Stimulated activated CD8-positive, alpha-beta memory T cell treated with anti-CD3 and anti-CD28 coated beads, Interleukin-7, amount 100 ng/mL, for 1 hour (primary cell): ENCODE measurements around the gene PRR16.

Experiments used
- DNase-seq, 2 donors: peaks; one replicate each; pipeline ENCODE4 v3.0.0-alpha.2; 2020; ENCODE audit warnings: low read depth in 2 of 2

The PRR16 gene

GRCh38 chr5:120512791-120513650 lies 48.9 kb downstream of the PRR16 start:
- no peak for DNase-seq

DNA sequence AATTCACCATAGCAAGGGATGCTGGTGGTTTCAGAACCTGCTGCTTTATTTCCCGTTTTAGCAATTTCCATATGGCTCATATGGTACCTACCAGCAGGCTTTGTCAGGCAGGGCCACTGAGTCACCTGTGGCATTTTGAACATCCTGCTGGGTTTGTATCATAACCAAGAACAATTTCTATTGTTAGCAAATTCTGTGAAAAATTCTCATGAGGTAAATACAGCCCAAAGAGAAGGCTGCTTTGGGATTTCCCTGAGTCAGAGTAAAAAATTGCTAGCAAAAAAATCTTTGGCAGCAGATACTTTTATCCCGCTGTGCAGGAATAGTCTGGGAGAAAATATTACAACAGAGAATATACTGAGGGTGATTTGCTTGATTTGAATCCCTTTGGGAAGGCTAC lies 52.7 kb downstream of the PRR16 start:
- DNase-seq: no peak

DNA sequence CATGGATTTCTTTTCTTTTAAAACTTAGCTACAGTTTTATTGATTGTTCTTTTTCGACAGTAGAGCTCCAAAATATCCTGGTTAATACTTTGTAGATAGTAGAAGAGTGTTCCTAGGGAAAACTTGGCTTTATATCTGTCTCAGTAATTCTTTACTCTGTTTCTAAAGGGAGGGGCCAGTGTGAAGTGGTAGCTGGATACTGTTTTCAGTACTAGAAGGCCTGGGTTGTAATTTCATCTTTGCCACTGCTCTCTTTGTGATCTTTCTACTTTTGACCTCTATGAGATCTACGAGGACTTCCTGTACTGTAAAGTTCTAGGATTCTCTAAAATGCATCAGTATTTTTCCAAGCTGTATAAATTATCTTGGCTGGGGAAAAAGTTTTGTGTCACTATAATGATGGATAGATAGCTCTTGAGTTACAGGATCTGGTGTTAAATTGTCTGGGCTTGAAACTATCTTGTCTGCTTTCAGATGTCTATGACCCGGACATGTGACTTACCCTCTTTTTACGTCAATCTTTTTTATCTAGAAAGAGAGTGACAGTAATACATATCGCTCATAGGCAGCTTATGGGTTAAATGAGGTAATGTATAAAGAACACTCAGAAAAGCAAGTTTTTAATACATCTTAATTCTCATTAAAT lies 53.6 kb downstream of the PRR16 start:
- DNase-seq: no peak

GRCh38 chr5:120518581-120518980 lies 54.5 kb downstream of the PRR16 start:
- DNase-seq: no peak

- DNase-seq: no peak
Measured at GRCh38 chr5:120527251-120527650, 63.2 kb downstream of the PRR16 start.

GRCh38 chr5:120528609-120529008 lies 64.5 kb downstream of the PRR16 start:
- no peak for DNase-seq

GRCh38 chr5:120529386-120529785 lies 65.3 kb downstream of the PRR16 start:
- DNase-seq: no peak

- no peak for DNase-seq
Measured at GRCh38 chr5:120531215-120531614, 67.1 kb downstream of the PRR16 start.

GRCh38 chr5:120532835-120533234 lies 68.7 kb downstream of the PRR16 start:
- no peak for DNase-seq

GRCh38 chr5:120533581-120533980 lies 69.5 kb downstream of the PRR16 start:
- no peak for DNase-seq

DNA sequence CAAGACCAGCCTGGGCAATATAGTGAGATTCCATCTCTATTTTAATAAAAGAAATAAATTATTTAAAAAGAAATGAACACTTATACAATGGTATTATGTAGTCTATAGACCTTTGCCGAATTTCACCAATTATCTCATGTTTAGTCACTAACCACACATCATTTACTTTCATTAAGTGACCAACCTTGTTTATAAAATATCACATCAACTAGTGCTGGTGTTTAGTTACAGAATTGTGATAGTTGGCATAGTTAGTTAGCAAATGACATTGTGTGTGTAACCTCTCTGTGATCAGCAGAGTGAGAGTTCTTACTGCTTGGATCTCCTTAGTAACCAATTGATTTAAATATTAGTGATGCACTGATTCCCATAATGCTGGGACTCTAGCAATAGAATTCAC lies 71.8 kb downstream of the PRR16 start:
- DNase-seq: no peak

GRCh38 chr5:120538149-120538548 lies 74.0 kb downstream of the PRR16 start:
- no peak for DNase-seq

DNA sequence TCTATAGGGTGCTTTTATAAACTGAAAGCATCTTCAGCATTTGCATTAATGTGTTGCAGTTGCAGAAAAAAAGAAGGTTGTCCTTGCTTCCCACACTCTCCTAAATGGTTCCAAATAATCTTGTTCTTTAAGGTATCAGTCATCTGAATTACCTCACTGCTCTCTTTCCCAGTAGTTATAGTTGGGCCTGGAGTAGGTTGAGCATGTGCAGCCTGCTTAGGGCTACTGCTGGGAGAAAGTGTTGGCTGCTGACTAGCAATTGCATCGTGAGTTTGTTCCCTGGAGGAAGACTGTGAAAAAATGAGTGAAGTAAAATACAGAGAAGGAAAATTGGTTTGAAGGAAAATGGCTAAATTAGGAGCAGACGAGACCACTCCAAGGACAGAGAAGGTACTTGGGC lies 74.5 kb downstream of the PRR16 start:
- DNase-seq: no peak

DNA sequence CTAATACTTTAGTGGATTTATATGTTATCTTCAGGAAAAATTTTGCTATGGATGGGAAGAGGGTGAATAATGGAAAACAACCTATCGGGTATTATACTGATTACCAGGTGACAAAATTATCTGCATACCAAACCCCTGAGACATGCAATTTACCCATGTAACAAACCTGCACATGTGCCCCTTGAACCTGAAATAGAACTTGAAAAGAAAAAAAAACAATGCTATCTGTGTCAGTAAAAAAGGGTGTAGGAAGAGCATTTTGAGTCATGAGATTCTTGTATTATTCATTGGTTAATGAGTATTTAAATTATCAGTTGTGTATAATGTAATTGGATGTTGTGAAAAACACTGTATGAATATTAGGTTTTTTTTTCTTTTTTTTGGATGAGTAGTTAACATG lies 75.4 kb downstream of the PRR16 start:
- no peak for DNase-seq

DNA sequence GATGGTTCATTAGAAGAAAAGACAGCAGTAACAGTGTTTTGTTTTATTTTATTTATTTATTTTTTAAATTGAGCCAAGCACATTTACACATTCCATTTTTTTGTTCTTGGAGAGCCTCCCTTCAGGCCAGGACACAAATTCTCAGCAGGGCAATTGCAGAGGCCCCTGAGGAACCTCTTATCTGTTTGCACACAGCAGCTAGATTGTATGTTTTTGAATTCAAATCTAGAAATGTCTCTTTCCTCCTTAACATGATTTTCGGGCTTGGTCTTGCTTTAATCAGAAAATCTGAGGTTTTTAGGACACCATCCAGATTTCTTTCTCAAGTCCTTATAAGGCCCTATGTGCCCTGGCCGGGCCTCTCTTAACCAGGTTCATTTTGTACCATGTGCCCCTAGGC lies 76.0 kb downstream of the PRR16 start:
- DNase-seq: no peak

- no peak for DNase-seq
Measured at GRCh38 chr5:120544043-120544442, 79.9 kb downstream of the PRR16 start.

DNA sequence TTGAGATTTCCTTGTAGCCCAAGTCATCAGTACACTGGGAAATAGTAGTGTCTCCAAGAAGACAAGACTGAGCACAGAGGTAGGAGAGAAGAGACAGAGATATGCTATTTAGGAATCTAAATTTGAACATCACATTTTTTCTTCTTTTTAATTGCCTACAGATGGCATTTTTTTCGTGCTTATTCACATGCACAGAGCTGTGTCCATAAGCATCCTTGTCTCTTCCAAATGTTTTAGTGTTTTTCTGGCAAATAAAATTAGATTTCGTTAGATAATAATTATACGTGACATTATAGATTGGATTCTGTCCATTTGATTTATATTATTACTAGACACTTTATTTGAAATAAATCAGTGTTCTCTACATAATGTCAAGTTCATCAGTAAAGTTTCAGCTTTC lies 80.9 kb downstream of the PRR16 start:
- no peak for DNase-seq

- DNase-seq: no peak
Measured at GRCh38 chr5:120545951-120546350, 81.9 kb downstream of the PRR16 start.

DNA sequence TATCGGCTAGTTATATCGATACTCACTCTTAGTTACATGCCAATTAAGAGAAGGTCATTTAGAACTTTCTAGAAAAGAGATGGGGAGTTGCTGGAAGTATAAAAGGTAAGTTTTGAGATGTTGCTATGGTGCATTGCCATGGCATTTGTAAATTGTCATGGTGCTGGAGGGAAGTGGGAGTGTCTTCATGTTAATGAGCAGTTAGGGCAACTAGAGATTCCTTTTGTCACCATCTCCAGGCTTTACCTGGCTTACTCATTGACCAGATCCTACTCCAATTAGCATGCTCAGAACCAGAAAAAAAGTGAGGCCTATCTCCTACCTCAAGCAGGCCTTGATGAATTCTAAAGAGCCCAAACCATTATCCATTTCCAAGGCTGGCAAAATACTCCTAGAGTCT lies 82.8 kb downstream of the PRR16 start:
- DNase-seq: no peak

GRCh38 chr5:120550358-120550757 lies 86.3 kb downstream of the PRR16 start:
- no peak for DNase-seq

DNA sequence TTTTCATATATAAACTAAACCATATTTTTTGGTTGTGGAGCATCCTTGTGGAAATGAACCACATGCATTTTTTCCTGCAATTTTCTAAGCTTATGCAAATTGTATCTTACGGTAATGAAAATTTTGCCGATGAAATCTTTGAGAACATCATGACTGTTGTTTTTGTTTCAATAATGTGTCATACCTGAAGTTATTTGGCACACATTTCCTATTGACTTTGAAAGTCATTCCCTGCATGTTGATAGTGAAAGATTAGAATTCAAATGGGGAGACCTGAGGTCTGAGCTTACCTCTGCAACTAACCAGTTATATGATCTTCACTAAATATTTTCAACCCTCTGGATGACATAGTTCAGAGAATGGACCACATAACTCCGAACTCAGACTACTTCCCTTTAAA lies 88.5 kb downstream of the PRR16 start:
- no peak for DNase-seq

- DNase-seq: no peak
Measured at GRCh38 chr5:120555345-120555744, 91.2 kb downstream of the PRR16 start.

DNA sequence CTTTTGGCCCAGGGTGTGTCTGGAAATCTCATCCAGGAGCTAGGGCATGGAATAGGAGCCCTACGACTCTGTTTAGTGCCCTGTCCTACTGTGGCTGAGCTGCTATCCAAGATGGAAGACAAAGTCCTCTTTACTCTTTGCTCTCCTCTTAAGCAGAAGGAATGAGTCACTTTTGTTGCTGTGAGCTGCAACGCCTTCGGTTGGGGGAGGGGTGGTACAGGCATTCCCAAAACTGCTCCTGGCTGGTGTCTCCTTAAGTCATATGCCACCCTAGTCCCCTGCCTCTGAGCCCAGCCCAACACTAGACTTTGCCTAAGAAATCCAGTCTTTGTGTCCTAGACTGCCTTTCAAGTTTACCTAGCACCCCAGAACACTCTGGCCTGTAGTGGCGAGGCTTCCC lies 99.9 kb downstream of the PRR16 start:
- DNase-seq: no peak
